ENCODE results near the gene BRSK1. TPM values are rescaled to one million over a fixed set of nuclear protein-coding genes. Genes with fewer than 3 reads are reported as not detected.

The BRSK1 gene
- total and polyA plus RNA-seq, 2 of the 13 experiments (the other 11 are each of a cell fraction or from before 2014, with no cell fraction given), result 0.18 to 1.2 TPM

DNA sequence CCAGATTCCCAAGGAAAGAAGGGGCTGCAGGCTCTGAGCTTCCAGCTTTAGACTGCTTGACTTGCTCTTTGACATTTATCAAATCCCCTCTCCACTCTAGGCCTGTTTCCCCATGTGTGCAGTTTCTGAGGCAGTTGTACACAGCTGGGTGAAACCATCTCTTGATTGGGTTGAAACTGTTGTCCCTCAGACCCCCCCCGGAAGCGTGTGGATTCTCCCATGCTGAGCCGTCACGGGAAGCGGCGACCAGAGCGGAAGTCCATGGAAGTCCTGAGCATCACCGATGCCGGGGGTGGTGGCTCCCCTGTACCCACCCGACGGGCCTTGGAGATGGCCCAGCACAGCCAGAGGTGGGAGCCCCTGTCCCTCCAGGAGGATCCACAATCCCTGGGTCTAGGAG is 19.7 kb downstream of the BRSK1 start:
- Histone ChIP-seq H4K20me1 (ENCODE audit: insufficient read depth, low read length) (no peaks in the 10 kb centered on the region), H3K9me3 (ENCODE audit: low read length) (no peaks in the 10 kb centered on the region), H2AFZ (ENCODE audit: low read length) (no peak overlapping the region), H3K4me2 (ENCODE audit: low read depth, low read length) (no peak overlapping the region), H3K4me3 (replicated peaks in 1 of 3; ENCODE audit: insufficient read depth in 1 of 3, low read depth in 2 of 3, low read length in 3 of 3) (peak overlapping the region in 1 of 3 experiments; percentile 15; a peak in 2 of 6 replicates), H3K27me3 (ENCODE audit: control insufficient read depth in 1 of 2, insufficient read depth in 2 of 2, low read length in 2 of 2) (peaks cover 0 to 20% of the 10 kb centered on the region in 2 experiments; a peak in 1 of 5 replicates), H3K27ac (ENCODE audit: extremely low read length, insufficient read depth, low read length) (no peak overlapping the region), H3K9ac (ENCODE audit: insufficient read depth, low read depth, low read length) (no peak overlapping the region), H3K4me1 (ENCODE audit: insufficient read depth, low read length) (peaks cover 24% of the 10 kb centered on the region), H3K36me3 (replicated peaks in 1 of 2; ENCODE audit: control insufficient read depth in 1 of 2, insufficient read depth in 2 of 2, low read length in 2 of 2) (no peaks in the 10 kb centered on the region), H3K79me2 (ENCODE audit: insufficient read depth, low read length) (no peaks in the 10 kb centered on the region)
- no peak for ATAC-seq
- intact Hi-C loops (cut with micrococcal nuclease; ENCODE audit: unreplicated experiment) (no loop called here), in situ Hi-C loops (cut with HindIII; ENCODE audit: extremely low pct_ligation_motif_present, low pct_unique_long_range_greater_than_20kb) (loop anchor here (5.0 kb wide), 1 partner anchor 114 kb away; no protein-coding TSS in a partner anchor)
- no TSS peak for BruUV-seq (replicated peaks)
- ChIA-PET CTCF (ENCODE audit: low intra/inter-chr PET ratio, low total read pairs) (no interaction called here), POLR2A (no interaction called here)
- DNase-seq (ENCODE audit: low spot score), result no peak
- 77% methylated on average over 10 of the region's 11 CpGs for WGBS (ENCODE audit: low lambda C conversion rate)
- FAIRE-seq, result no peak
- TF ChIP-seq GABPA (IDR thresholded peaks at IDR 0.05; ENCODE audit: low read depth, low read length) (no peak), GABPA (CRISPR knock-in tag; IDR thresholded peaks at IDR 0.05; ENCODE audit: low read depth) (peak; percentile 75), ZNF577 (CRISPR knock-in tag; IDR thresholded peaks at IDR 0.05; ENCODE audit: borderline replicate concordance, low read depth) (no peak), NFE2L1 (CRISPR knock-in tag; IDR thresholded peaks at IDR 0.05; ENCODE audit: borderline replicate concordance) (no peak), THAP11 (CRISPR knock-in tag; IDR thresholded peaks at IDR 0.05) (peak; percentile 52; the same call in 1 of the 2 replicates), TSC22D2 (CRISPR knock-in tag; IDR thresholded peaks at IDR 0.05; ENCODE audit: borderline replicate concordance) (no peak), PRDM10 (CRISPR knock-in tag; IDR thresholded peaks at IDR 0.05; ENCODE audit: low read depth) (peak; percentile 98), BHLHE40 (IDR thresholded peaks at IDR 0.05; ENCODE audit: low read length) (peak; percentile 66; the same call in 1 of the 2 replicates), HNF4G (IDR thresholded peaks at IDR 0.05; ENCODE audit: borderline replicate concordance, low read depth, low read length) (no peak), HNF4G (CRISPR knock-in tag; IDR thresholded peaks at IDR 0.05; ENCODE audit: borderline replicate concordance, low read depth) (no peak), ARNT2 (CRISPR knock-in tag; IDR thresholded peaks at IDR 0.05; ENCODE audit: low read depth) (no peak)
- TF ChIP-seq, protein P1, sequence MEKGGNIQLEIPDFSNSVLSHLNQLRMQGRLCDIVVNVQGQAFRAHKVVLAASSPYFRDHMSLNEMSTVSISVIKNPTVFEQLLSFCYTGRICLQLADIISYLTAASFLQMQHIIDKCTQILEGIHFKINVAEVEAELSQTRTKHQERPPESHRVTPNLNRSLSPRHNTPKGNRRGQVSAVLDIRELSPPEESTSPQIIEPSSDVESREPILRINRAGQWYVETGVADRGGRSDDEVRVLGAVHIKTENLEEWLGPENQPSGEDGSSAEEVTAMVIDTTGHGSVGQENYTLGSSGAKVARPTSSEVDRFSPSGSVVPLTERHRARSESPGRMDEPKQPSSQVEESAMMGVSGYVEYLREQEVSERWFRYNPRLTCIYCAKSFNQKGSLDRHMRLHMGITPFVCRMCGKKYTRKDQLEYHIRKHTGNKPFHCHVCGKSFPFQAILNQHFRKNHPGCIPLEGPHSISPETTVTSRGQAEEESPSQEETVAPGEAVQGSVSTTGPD (CRISPR knock-in tag; IDR thresholded peaks at IDR 0.05), result no peak
- TF ChIP-seq, protein P2, sequence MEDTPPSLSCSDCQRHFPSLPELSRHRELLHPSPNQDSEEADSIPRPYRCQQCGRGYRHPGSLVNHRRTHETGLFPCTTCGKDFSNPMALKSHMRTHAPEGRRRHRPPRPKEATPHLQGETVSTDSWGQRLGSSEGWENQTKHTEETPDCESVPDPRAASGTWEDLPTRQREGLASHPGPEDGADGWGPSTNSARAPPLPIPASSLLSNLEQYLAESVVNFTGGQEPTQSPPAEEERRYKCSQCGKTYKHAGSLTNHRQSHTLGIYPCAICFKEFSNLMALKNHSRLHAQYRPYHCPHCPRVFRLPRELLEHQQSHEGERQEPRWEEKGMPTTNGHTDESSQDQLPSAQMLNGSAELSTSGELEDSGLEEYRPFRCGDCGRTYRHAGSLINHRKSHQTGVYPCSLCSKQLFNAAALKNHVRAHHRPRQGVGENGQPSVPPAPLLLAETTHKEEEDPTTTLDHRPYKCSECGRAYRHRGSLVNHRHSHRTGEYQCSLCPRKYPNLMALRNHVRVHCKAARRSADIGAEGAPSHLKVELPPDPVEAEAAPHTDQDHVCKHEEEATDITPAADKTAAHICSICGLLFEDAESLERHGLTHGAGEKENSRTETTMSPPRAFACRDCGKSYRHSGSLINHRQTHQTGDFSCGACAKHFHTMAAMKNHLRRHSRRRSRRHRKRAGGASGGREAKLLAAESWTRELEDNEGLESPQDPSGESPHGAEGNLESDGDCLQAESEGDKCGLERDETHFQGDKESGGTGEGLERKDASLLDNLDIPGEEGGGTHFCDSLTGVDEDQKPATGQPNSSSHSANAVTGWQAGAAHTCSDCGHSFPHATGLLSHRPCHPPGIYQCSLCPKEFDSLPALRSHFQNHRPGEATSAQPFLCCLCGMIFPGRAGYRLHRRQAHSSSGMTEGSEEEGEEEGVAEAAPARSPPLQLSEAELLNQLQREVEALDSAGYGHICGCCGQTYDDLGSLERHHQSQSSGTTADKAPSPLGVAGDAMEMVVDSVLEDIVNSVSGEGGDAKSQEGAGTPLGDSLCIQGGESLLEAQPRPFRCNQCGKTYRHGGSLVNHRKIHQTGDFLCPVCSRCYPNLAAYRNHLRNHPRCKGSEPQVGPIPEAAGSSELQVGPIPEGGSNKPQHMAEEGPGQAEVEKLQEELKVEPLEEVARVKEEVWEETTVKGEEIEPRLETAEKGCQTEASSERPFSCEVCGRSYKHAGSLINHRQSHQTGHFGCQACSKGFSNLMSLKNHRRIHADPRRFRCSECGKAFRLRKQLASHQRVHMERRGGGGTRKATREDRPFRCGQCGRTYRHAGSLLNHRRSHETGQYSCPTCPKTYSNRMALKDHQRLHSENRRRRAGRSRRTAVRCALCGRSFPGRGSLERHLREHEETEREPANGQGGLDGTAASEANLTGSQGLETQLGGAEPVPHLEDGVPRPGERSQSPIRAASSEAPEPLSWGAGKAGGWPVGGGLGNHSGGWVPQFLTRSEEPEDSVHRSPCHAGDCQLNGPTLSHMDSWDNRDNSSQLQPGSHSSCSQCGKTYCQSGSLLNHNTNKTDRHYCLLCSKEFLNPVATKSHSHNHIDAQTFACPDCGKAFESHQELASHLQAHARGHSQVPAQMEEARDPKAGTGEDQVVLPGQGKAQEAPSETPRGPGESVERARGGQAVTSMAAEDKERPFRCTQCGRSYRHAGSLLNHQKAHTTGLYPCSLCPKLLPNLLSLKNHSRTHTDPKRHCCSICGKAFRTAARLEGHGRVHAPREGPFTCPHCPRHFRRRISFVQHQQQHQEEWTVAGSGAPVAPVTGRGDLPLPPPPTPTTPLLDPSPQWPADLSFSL (CRISPR knock-in tag; IDR thresholded peaks at IDR 0.05), result no peak
